Measurements from ENCODE around the gene ATXN7L3.

Gene ATXN7L3

GRCh38 chr17:44218344-44219107 lies 18.8 kb upstream of the ATXN7L3 start:
- DNase-seq (ENCODE audit: low read depth), result peak; percentile 78

- no peak for DNase-seq (ENCODE audit: low read depth)
These were observed 18.2 kb upstream of the ATXN7L3 start for GRCh38 chr17:44217738-44218343.

GRCh38 chr17:44216694-44217093 lies 17.0 kb upstream of the ATXN7L3 start:
- DNase-seq (ENCODE audit: low read depth), result no peak

- DNase-seq (ENCODE audit: low read depth), result no peak
These were observed 16.5 kb upstream of the ATXN7L3 start for GRCh38 chr17:44216173-44216572.

GRCh38 chr17:44214896-44215295 lies 15.2 kb upstream of the ATXN7L3 start:
- no peak for DNase-seq (ENCODE audit: low read depth)

GRCh38 chr17:44214230-44214494 lies 14.5 kb upstream of the ATXN7L3 start:
- DNase-seq (ENCODE audit: low read depth), result no peak

GRCh38 chr17:44213403-44214229 lies 13.9 kb upstream of the ATXN7L3 start:
- no peak for DNase-seq (ENCODE audit: low read depth)

- DNase-seq (ENCODE audit: low read depth), result no peak
These were observed 13.1 kb upstream of the ATXN7L3 start for GRCh38 chr17:44212507-44213402.

GRCh38 chr17:44211281-44212265 lies 11.9 kb upstream of the ATXN7L3 start:
- DNase-seq (ENCODE audit: low read depth), result no peak

GRCh38 chr17:44210342-44211192 lies 10.9 kb upstream of the ATXN7L3 start:
- DNase-seq (ENCODE audit: low read depth), result peak; percentile 84

- no peak for DNase-seq (ENCODE audit: low read depth)
These were observed 10.2 kb upstream of the ATXN7L3 start for GRCh38 chr17:44209786-44210341.

- no peak for DNase-seq (ENCODE audit: low read depth)
These were observed 8.1 kb upstream of the ATXN7L3 start for GRCh38 chr17:44207743-44208142.

GRCh38 chr17:44207319-44207718 lies 7.6 kb upstream of the ATXN7L3 start:
- no peak for DNase-seq (ENCODE audit: low read depth)

- DNase-seq (ENCODE audit: low read depth), result no peak
These were observed 7.1 kb upstream of the ATXN7L3 start for GRCh38 chr17:44206825-44207155.

GRCh38 chr17:44205962-44206824 lies 6.5 kb upstream of the ATXN7L3 start:
- no peak for DNase-seq (ENCODE audit: low read depth)

GRCh38 chr17:44204441-44204882 lies 4.8 kb upstream of the ATXN7L3 start:
- DNase-seq (ENCODE audit: low read depth), result no peak

- peak; percentile 39 for DNase-seq (ENCODE audit: low read depth)
These were observed 4.2 kb upstream of the ATXN7L3 start for GRCh38 chr17:44203731-44204440.

- no peak for DNase-seq (ENCODE audit: low read depth)
These were observed 3.1 kb upstream of the ATXN7L3 start for GRCh38 chr17:44202756-44203155.
